Liver (tissue), 3 donors: ENCODE data around the gene CDK17.

Source experiments
- EGR1 ChIP-seq, 2 donors: IDR thresholded peaks; 2 replicates each; pipeline ENCODE4 v1.6.1; 2016 to 2018; ENCODE audit warnings: antibody characterized with exemption in 2 of 2, low read depth in 2 of 2
- FOXA1 ChIP-seq: IDR thresholded peaks from 2 replicates; pipeline ENCODE4 v1.6.1; 2016; ENCODE audit warnings: antibody characterized with exemption
- GABPA ChIP-seq, 2 donors: IDR thresholded peaks in 1 of 2; conservative IDR thresholded peaks in 1 of 2; 2 replicates each; pipeline ENCODE4 v1.6.1; 2016; ENCODE audit warnings: antibody characterized with exemption in 2 of 2, mild to moderate bottlenecking in 1 of 2, moderate library complexity in 1 of 2
- HNF4A ChIP-seq, 2 donors: conservative IDR thresholded peaks; 2 replicates each; pipeline ENCODE4 v1.6.1; 2016; ENCODE audit warnings: antibody characterized with exemption in 2 of 2, mild to moderate bottlenecking in 2 of 2
- HNF4G ChIP-seq: IDR thresholded peaks from 2 replicates; pipeline ENCODE4 v1.6.1; 2016; ENCODE audit warnings: antibody characterized with exemption
- JUND ChIP-seq, 2 donors: IDR thresholded peaks; 2 replicates each; pipeline ENCODE4 v1.6.1; 2016; ENCODE audit warnings: antibody characterized with exemption in 2 of 2
- REST ChIP-seq: IDR thresholded peaks from 2 replicates; pipeline ENCODE4 v1.6.1; 2016; ENCODE audit warnings: antibody characterized with exemption, mild to moderate bottlenecking
- RXRA ChIP-seq, 2 donors: IDR thresholded peaks; 2 replicates each; pipeline ENCODE4 v1.6.1; 2017 to 2018; ENCODE audit warnings: antibody characterized with exemption in 2 of 2, mild to moderate bottlenecking in 1 of 2
- SP1 ChIP-seq: IDR thresholded peaks from 2 replicates; pipeline ENCODE4 v1.6.1; 2018; ENCODE audit warnings: antibody characterized with exemption, mild to moderate bottlenecking
- TAF1 ChIP-seq: conservative IDR thresholded peaks from 2 replicates; pipeline ENCODE4 v1.6.1; 2016; ENCODE audit warnings: antibody characterized with exemption, mild to moderate bottlenecking
- YY1 ChIP-seq: IDR thresholded peaks from 2 replicates; pipeline ENCODE4 v1.6.1; 2016; ENCODE audit warnings: antibody characterized with exemption, mild to moderate bottlenecking
- TF ChIP-seq, protein P1 (sequence below): fragments of 150-350 bp; IDR thresholded peaks from 2 replicates; pipeline ENCODE4 v1.5.1; 2017; ENCODE audit warnings: improper control_type of control experiment, low read depth, low read length; ENCODE audit not compliant: missing input control
- TF ChIP-seq, protein P2 (sequence below): IDR thresholded peaks from 2 replicates; pipeline ENCODE4 v1.6.1; 2016; ENCODE audit warnings: antibody characterized with exemption
- TF ChIP-seq, protein P3 (sequence below): IDR thresholded peaks from 2 replicates; pipeline ENCODE4 v1.6.1; 2016; ENCODE audit warnings: antibody characterized with exemption
- donor health status: healthy.
- donor health status: healthy.

DNA sequence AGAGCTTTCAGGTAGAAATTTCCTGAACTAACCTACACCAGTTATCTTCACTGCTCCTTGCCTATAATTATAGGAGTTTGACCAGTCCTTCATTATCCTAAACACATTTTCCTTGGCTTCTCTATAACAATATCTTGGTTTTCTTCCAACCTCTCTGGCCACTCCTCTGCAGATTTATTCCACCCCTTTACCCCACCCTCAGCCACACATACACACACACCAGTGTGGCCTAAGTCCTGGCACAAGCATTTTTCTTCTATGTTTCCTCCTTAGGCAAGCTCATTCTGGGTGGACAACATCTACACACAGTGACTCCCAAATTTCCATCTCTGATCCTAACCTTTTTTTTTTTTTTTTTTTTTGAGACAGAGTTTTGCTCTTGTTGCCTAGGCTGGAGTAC, 25.1 kb downstream of the CDK17 start:
- TF ChIP-seq, protein P1, sequence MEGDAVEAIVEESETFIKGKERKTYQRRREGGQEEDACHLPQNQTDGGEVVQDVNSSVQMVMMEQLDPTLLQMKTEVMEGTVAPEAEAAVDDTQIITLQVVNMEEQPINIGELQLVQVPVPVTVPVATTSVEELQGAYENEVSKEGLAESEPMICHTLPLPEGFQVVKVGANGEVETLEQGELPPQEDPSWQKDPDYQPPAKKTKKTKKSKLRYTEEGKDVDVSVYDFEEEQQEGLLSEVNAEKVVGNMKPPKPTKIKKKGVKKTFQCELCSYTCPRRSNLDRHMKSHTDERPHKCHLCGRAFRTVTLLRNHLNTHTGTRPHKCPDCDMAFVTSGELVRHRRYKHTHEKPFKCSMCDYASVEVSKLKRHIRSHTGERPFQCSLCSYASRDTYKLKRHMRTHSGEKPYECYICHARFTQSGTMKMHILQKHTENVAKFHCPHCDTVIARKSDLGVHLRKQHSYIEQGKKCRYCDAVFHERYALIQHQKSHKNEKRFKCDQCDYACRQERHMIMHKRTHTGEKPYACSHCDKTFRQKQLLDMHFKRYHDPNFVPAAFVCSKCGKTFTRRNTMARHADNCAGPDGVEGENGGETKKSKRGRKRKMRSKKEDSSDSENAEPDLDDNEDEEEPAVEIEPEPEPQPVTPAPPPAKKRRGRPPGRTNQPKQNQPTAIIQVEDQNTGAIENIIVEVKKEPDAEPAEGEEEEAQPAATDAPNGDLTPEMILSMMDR = no peak
- TF ChIP-seq RXRA (IDR thresholded peaks at IDR 0.05) (no peak), YY1 (no peak), JUND (IDR thresholded peaks at IDR 0.05) (no peak), TAF1 (no peak), REST (no peak), EGR1 (IDR thresholded peaks at IDR 0.05; ENCODE audit: low read depth in 2 of 2) (no peak), SP1 (no peak), HNF4A (conservative IDR thresholded peaks at IDR 0.05) (no peak), HNF4G (no peak), GABPA (IDR thresholded peaks at IDR 0.05 in 1 of 2, conservative IDR thresholded peaks at IDR 0.05 in 1 of 2) (no peak), FOXA1 (no peak)
- TF ChIP-seq, protein P2, sequence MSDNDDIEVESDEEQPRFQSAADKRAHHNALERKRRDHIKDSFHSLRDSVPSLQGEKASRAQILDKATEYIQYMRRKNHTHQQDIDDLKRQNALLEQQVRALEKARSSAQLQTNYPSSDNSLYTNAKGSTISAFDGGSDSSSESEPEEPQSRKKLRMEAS = no peak
- TF ChIP-seq, protein P3, sequence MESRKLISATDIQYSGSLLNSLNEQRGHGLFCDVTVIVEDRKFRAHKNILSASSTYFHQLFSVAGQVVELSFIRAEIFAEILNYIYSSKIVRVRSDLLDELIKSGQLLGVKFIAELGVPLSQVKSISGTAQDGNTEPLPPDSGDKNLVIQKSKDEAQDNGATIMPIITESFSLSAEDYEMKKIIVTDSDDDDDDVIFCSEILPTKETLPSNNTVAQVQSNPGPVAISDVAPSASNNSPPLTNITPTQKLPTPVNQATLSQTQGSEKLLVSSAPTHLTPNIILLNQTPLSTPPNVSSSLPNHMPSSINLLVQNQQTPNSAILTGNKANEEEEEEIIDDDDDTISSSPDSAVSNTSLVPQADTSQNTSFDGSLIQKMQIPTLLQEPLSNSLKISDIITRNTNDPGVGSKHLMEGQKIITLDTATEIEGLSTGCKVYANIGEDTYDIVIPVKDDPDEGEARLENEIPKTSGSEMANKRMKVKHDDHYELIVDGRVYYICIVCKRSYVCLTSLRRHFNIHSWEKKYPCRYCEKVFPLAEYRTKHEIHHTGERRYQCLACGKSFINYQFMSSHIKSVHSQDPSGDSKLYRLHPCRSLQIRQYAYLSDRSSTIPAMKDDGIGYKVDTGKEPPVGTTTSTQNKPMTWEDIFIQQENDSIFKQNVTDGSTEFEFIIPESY = no peak
